OCI-LY1 (cell line): ENCODE measurements around the gene ADAMTS17.

ENCODE experiments used
- EZH2 ChIP-seq: fragments of 200-600 bp; sonication (generic), shearing (Covaris generic); IDR thresholded peaks from 2 replicates; pipeline ENCODE4 v1.8.0; 2017; ENCODE audit warnings: borderline replicate concordance, mixed run types, mild to moderate bottlenecking, antibody characterized with exemption, low read length, moderate library complexity, mixed read lengths
- TF ChIP-seq, protein P1 (sequence below): fragments of 200-600 bp; sonication (generic), shearing (Covaris generic); IDR thresholded peaks from 2 replicates; pipeline ENCODE4 v1.5.1; 2017; ENCODE audit warnings: mild to moderate bottlenecking, antibody characterized with exemption, low read length, moderate library complexity, mixed read lengths

GRCh38 chr15:100252359-100252758 lies 89.4 kb downstream of the ADAMTS17 start:
- TF ChIP-seq EZH2, result no peak
- TF ChIP-seq, protein P1, sequence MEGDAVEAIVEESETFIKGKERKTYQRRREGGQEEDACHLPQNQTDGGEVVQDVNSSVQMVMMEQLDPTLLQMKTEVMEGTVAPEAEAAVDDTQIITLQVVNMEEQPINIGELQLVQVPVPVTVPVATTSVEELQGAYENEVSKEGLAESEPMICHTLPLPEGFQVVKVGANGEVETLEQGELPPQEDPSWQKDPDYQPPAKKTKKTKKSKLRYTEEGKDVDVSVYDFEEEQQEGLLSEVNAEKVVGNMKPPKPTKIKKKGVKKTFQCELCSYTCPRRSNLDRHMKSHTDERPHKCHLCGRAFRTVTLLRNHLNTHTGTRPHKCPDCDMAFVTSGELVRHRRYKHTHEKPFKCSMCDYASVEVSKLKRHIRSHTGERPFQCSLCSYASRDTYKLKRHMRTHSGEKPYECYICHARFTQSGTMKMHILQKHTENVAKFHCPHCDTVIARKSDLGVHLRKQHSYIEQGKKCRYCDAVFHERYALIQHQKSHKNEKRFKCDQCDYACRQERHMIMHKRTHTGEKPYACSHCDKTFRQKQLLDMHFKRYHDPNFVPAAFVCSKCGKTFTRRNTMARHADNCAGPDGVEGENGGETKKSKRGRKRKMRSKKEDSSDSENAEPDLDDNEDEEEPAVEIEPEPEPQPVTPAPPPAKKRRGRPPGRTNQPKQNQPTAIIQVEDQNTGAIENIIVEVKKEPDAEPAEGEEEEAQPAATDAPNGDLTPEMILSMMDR, result no peak
